ENCODE data around the gene TRHDE.

Gene TRHDE

DNA sequence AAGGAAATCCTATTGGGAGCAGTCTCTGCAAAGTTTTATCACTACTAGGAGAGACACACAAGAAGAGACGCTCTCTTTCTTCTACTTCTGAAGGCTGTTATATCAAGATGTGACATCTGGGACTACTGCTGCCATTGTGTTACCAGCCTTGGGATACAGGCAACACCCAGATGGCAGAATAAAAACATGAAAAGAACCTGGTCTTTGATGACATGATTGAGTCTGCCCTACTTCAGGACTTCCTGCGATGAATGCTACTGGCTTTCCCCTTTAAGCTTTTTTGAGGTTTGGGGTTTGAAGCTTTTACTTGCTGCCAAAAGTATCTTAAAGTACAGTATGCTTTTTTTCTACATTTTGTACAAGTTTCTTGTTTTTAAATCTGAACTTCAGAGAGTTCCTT lies 29.2 kb upstream of the TRHDE start:
- H3K4me3 ChIP-seq (ENCODE audit: low read length): no peak overlapping the region
- no peak for DNase-seq (ENCODE audit: low read depth)
- TF ChIP-seq, protein P1, sequence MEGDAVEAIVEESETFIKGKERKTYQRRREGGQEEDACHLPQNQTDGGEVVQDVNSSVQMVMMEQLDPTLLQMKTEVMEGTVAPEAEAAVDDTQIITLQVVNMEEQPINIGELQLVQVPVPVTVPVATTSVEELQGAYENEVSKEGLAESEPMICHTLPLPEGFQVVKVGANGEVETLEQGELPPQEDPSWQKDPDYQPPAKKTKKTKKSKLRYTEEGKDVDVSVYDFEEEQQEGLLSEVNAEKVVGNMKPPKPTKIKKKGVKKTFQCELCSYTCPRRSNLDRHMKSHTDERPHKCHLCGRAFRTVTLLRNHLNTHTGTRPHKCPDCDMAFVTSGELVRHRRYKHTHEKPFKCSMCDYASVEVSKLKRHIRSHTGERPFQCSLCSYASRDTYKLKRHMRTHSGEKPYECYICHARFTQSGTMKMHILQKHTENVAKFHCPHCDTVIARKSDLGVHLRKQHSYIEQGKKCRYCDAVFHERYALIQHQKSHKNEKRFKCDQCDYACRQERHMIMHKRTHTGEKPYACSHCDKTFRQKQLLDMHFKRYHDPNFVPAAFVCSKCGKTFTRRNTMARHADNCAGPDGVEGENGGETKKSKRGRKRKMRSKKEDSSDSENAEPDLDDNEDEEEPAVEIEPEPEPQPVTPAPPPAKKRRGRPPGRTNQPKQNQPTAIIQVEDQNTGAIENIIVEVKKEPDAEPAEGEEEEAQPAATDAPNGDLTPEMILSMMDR (conservative IDR thresholded peaks at IDR 0.05; ENCODE audit: low read length): no peak

DNA sequence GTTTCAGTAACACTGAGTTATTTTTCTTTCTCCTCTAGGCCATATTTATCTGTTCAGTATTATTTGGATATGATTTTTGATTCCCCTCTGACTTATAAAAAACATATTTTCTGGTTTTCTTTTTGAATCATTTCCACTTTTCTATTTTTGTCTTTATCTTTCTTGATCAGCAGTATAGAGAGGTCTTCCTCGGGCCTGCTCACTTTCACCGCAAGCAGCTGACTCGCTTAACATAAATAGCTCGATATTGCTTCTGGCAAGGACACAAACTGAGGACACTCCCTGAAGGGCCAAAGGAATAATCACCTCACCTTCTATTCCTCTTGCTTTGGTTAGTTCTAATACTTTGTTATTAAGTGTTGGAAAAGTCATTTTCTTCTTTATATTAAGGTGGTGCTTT lies 25.8 kb upstream of the TRHDE start:
- TF ChIP-seq, protein P1 (conservative IDR thresholded peaks at IDR 0.05; ENCODE audit: low read length): no peak
- no peak for DNase-seq (ENCODE audit: low read depth)
- no peak overlapping the region for H3K4me3 ChIP-seq (ENCODE audit: low read length)

DNA sequence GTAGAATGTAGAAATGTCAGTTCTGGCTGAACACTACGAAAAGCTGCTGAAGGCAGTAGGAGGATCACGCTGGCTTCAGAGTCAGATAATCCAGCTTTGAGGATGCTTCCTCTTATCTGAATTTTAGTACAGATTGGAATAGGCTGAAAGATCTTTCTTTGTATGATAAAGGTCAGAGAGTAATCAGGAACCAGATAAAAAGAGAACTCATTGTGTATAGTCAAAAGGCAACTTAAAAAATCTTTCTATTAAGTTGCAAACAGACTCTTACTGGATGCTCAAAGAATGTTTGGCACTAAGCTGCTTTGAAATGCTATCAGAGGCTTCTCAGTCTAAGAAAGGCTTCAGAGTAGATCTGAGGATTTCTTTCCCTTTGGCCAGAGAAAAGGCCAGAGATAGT lies 21.8 kb upstream of the TRHDE start:
- H3K4me3 ChIP-seq (ENCODE audit: low read length): no peak overlapping the region
- no peak for DNase-seq (ENCODE audit: low read depth)
- TF ChIP-seq, protein P1 (conservative IDR thresholded peaks at IDR 0.05; ENCODE audit: low read length): no peak

DNA sequence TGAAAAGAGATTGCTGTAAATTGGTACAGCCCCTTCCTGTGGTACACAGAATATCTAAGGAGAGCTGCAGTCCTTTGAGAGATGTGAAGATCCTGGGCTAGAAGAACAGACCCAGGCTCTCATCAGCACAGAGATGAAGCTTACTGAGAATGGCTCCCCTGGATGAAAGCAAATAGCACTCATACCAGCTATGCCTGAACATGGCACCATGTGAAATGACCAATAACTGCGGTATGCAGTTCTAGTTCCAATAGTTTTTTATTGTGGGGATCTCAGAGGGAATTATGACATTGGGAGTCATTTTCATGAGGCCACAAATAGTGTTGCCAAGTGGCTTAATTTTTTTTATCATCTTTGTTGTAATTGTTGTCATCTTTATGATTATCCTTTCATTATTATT lies 15.4 kb upstream of the TRHDE start:
- peak; percentile 52 for DNase-seq (ENCODE audit: low read depth)
- TF ChIP-seq, protein P1 (conservative IDR thresholded peaks at IDR 0.05; ENCODE audit: low read length): no peak

DNA sequence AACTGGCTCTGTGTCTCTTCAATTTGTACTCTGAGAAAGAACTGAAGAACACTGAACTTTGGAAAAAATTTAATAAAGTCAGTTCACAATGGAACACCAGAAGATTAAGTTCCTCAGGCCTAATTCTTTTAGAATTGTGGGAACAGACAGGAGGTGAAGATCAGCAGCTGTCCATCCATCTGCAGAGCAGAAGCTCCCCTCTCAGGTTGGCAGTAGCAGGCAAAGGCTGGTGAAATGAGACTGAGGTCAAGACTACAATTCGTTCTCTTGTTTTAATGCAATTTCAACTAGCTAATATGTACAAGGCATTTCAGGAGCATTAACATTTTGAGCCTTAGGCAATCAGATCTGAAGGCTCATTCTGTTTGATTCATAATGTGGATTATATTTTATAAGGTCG lies 10.3 kb upstream of the TRHDE start:
- DNase-seq (ENCODE audit: low read depth): no peak
- H3K4me3 ChIP-seq (ENCODE audit: low read length): no peak overlapping the region
- TF ChIP-seq, protein P1 (conservative IDR thresholded peaks at IDR 0.05; ENCODE audit: low read length): no peak

More for the DNA sequence above, 15.4 kb upstream of the TRHDE start:
- H3K4me3 ChIP-seq (ENCODE audit: low read length): no peak overlapping the region

DNA sequence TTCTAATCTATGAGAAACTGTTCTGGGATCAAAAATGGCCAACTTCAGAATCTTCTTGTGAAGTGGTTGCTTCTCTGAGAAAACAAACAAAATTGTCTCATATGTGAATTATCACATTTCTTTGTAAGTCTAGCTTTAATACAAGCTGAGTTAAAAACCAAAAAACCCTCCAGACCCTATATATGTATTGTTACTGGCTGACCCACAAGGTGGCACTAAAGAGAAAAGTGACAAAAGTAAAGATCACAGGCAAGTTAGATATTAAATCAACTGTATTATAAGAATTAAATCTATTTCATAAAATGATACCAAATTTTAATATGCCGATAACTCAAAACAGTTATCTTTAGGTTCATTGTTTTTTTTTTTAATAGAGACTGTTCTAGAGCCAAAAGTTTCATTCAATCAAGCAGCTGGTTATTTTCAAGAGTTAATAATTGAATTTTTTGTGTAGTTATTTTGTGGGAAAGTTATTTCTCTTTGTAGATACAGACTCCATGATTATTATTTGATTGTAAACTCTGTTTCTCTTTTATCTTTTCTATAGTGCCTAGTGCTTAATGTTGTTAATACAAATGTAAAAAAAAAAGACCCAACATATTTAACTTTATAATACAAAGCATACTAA lies 7.5 kb upstream of the TRHDE start:
- TF ChIP-seq, protein P1 (conservative IDR thresholded peaks at IDR 0.05; ENCODE audit: low read length): peak; percentile 54
- no peak for DNase-seq (ENCODE audit: low read depth)
- no peak overlapping the region for H3K4me3 ChIP-seq (ENCODE audit: low read length)

DNA sequence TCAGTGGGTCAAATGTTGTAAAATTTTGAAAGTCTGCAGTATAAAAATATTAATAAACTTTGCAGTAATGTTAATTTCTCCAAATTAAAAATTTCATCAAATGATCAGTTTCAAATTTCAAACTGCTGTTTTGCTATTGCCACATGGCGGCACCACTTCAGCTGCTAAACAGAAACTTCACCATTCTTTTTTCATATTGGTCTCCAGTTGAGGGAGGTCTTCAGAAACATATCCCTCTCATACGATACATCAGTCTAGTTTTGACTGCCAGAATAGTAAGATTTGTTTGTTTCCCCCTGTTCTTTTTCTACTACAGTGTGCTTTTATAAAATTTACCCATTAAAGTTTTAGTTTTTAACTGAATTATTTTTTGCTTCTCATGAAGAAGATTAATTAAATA lies 4.2 kb upstream of the TRHDE start:
- DNase-seq (ENCODE audit: low read depth): no peak
- TF ChIP-seq, protein P1 (conservative IDR thresholded peaks at IDR 0.05; ENCODE audit: low read length): peak; percentile 49
- no peak overlapping the region for H3K4me3 ChIP-seq (ENCODE audit: low read length)
